Fibroblast of skin of left quadriceps (primary cell): ENCODE results near the gene SLX4IP.

Experiments
- DNase-seq, 2 experiments: peaks; one replicate each; pipeline ENCODE4 v3.0.0-alpha.2; 2013; ENCODE audit warnings: low read depth in 2 of 2

Gene SLX4IP

DNA sequence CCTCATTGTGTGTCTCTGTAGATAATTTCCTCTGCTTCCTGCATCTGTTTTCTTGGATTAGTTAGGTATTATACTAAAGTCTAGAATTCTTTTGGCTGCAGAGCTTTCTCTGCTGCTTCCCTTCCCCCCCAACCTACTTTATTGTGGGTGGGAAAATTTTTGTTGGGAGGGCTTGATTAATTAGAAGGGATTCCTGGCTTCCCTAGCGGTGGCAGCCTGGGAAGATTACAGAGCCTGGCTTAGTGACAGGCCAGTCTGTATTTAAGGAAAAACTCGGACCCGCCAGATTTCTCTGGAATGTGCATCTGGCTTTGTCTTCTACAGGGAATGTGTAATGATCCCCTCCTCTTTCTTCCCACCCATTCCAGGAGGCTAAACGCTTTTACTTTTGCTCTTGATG is 31.2 kb downstream of the SLX4IP start:
- DNase-seq = peak; percentile 22 to 30

DNA sequence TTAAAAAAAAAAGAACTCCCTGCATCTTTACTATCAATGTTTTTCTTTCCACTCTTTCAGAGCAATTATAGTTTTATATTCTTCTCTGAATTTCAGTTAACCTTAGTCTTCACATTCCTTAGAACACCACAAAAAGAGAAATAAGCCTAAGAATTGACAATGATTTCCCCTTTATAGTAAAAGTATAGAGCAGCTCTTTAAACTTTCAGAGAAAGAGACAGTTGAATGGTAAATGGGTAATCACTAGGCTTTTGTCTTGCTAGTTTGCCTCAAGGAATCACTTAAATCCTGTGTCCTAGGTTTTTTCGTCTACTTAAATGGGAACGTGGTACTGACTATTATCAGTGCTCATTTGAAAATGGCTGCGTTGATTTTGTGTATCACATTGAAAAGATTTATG is 31.8 kb downstream of the SLX4IP start:
- no peak for DNase-seq

DNA sequence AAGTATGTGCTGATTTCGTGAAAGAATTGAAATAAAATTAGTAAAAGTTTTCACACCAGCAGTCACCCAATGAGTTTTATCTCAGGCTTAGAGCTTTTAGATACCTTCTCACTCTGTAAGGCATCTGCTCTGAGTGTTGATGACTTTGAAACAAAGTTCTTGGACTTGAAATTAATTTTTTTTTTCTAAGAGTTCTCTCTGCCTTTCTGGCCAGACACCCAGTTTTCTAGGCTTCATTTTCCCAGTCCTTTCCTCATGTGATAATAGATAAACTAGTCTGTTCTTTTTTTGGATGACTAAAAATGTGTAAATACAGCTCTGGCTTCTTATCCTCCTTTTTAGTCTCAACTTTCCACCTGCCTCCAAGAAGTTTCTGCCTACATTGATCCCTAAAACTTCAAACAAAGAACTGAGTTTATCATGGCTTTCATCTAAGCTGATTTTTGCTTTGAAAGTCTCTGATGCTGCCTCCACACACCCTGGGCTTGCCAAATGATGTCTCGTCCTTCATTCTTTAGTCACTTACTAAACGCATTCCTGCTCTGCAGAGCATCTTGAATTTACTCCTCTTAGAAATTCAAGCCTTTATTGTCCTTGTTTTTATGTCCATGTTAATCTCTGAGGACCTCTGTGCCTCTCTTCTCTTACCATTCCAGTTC is 32.7 kb downstream of the SLX4IP start:
- no peak for DNase-seq

DNA sequence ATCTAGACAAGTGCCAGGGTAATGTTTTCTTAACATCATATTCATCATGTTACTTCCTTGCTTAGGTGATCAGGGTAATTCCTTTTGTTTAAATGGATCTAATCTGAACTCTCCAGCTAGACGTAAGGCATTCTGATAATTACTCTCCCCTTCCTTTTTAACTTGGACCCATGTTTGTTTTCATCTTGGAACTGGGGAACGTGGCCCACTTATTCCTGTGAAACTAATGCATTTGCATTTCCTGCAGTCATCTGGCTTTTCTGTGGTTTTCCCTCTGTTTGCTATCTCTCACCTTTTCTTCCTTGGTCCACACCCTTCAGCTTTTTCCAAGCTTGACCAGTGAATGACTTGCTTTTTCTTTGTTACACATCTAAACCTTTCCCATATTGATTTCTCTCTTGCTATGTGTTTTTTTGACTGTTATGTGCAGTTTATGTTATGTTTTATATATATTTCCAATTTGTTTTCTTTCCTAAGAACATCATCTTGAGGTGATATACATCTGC is 33.3 kb downstream of the SLX4IP start:
- no peak for DNase-seq

DNA sequence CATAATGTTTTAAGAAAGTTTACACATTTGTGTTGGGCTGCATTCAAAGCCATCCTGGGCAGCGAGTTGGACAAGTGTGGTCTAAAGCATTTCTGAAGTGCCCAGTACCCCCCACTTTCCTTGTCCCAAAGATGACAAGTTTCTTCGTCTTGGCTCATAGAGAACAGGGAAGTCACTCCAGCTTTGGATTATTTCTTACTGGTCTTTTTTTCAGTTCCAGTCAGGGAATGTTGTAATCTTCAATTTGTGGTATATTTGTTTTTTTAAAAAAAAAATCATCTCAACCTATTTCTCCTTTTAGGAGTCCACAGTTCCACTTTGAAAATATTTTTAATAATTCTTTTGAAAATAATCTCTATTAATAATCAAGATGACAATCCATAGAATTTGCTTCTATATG is 34.0 kb downstream of the SLX4IP start:
- DNase-seq = no peak

DNA sequence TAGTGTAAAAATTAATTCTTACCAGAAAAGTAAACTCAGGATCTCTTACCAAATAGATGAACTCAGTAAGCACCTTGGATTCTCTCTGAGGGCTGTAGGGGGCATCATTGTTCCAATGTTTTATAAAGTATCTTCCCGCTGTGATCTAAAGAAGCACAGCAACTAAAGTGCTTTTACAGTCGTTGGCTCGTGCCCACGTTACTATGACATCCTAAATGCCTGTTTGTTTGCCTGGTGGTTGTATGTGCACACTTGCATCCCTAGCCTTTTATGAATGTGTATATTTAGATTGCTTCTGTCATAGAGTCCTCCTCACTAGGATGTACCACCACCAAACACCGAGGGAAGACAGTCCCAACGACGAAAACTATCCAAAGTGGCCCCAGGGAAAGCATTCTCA is 34.5 kb downstream of the SLX4IP start:
- DNase-seq = peak; percentile 64 to 69

DNA sequence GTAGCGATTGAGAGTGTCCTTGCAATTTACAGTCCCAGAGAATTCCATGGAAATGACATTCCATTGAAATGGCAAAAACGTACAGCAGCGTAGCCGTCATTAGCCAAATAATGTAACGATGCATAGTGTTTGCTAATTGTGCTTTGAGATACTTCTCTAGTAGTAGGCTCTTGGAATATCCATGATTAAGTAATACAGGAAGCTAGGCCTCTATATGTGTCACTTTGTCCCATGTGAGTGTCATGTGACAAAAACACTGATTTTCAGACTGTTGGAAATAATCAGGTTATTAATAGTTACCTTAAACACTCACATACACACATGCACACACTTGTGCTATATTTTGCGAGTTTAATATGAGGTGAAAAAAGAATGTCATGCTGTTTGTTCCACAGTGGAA is 35.2 kb downstream of the SLX4IP start:
- no peak for DNase-seq

DNA sequence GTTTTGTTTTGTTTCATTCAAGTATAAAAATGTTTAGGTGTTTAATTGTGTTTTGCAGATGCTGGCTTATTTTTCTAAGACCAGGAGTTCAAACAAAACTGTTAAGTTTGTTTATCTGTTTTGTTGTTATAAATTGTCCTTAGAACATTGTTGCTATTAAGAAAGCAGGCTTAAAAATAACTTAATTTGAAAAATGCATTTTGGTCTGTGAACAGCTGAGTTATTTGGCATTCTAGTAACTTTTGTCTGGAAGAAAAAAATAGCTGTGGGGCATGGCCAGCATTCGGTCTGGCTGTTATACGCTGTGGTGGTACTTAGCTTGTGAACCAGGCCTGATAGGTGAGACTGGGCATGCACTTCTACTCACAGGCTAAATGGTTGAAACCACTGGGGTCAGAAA is 37.8 kb downstream of the SLX4IP start:
- no peak for DNase-seq

DNA sequence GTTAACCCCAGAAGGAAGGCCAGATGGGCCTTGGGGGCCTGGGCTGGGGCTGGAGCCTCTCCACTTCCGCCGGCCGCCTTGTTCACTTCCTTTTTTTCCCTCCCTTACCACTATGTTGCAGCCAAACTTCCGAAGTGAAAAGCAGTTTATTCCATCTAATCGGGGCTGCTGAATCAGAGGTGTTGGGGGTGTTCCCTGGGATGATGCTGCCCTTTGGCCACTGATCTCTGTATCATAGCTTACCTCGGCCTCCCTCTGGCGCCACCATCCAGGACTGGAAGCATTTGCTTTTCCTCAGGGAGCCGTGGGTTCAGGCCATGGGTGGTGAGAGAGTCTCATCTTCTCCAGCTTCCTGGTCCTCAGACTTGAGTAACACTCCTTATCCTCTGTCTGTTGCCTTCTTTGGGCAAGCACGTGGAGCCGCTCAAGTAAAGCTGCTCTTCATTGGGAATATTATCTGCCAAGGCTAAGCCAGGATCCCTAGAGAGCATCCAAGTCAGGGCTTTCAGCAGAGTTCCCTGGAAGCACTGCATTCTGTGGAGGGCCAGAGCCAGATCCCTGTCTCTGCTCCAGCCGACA is 39.6 kb downstream of the SLX4IP start:
- no peak for DNase-seq

DNA sequence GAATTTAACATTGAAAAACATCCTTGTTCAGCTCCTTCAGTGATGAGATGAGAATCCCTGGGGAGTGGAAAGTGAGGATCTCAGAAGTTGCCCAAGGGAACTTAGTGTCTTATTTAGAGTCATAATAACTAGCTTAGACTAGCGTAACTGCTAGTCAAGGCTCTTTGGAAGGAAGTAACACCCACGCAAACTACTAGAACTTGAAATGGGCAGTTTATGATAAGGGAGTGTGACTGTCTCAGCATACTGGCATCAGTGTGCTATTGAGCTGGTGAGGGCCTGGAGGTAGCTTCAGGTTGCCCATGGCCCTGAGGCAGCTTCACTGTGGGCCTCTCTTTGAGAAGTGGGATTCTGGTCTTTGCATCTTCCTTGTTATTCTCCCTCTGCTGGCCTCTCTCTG is 40.1 kb downstream of the SLX4IP start:
- DNase-seq = no peak

DNA sequence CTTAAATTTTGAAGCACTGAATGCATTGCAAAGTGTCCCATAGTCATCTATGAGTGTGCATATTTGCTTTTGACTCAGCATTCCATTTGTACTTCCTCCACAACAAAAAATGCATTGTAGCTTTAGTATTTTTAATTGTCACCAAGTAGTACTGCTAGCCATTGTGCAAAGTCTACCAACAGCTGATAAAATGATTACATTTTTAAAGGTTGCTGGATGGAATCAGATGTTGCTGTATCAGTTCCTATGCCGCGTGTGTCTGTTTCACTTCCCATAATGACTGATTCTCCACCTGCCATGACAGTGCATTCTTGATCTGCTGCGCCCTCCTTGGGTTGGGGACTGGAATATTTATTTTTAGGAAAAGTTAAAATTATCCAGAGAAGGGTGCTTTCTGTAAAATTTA is 41.2 kb downstream of the SLX4IP start:
- DNase-seq = no peak

DNA sequence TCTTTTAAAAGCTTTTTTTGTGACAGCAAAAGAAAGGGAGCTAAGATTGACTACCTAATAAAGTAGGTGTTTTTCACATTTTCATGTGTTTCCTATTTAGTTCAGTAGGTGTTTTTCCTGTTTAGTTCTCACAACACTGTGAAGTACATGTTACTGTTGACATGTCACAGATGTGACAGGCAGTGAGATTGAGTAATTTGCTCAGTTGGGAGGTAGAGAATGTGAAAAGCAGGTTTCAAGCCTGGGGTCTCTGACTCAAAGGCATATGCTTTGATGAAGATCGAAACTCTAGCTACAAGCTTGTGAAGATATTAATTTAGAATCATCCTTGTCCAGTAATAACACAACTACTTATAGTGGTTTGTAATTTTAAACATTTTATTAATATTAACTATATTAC is 43.1 kb downstream of the SLX4IP start:
- DNase-seq = no peak

DNA sequence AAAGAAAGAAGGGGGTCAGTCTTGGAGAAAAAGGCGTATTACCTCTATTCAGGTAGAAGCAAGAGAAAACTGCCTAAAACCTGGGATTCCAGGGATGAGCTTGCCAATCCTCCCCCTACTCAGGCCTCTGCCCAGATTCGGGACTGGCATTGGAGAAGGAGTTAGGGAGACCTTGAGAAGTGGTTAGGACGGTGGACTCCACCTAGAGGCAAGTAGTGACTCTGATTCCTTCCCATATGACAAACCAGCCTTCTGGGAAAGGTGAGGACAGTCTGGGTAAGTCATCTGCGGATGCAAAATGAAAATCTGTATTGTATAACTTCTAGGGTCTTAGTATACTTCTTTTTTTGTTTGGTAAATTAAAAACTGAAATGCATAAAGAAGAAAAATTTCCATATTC is 43.8 kb downstream of the SLX4IP start:
- no peak for DNase-seq

DNA sequence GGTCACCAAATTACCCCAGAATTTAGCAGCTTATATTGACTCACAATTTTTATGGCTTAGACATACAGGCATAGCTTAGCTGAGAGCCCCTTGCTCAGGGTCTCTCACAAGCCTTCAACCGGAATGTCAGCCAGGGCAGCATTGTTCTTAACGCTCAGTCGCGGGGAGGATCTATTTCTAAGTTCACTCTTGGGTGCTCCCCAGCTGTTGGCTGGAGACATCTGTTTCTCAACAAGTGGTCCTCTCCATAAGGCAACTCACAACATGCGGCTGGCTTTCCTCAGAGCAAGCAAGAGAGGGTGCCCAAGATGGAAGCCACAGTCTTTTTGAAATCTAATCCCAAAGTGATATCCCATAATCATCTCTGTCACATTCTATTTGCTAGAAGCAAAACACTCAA is 46.6 kb downstream of the SLX4IP start:
- DNase-seq = no peak

DNA sequence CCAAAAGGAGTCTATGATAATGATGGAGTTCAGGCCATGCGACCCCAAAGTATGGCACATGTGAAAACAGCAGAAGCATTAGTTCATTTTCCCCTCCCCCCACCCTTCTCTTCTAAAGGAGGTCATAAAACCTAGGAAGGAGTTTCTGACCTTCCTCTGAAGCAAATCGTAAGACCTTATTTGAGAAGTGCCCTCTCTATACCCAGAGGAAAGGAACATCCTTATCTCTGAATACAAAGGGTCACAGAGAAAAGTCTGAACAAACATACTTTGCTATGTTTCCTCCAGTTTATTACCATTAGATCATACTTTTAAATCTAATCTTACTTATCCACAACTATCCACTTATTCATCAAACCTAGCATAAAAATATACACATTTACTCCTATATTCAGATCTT is 48.6 kb downstream of the SLX4IP start:
- no peak for DNase-seq

DNA sequence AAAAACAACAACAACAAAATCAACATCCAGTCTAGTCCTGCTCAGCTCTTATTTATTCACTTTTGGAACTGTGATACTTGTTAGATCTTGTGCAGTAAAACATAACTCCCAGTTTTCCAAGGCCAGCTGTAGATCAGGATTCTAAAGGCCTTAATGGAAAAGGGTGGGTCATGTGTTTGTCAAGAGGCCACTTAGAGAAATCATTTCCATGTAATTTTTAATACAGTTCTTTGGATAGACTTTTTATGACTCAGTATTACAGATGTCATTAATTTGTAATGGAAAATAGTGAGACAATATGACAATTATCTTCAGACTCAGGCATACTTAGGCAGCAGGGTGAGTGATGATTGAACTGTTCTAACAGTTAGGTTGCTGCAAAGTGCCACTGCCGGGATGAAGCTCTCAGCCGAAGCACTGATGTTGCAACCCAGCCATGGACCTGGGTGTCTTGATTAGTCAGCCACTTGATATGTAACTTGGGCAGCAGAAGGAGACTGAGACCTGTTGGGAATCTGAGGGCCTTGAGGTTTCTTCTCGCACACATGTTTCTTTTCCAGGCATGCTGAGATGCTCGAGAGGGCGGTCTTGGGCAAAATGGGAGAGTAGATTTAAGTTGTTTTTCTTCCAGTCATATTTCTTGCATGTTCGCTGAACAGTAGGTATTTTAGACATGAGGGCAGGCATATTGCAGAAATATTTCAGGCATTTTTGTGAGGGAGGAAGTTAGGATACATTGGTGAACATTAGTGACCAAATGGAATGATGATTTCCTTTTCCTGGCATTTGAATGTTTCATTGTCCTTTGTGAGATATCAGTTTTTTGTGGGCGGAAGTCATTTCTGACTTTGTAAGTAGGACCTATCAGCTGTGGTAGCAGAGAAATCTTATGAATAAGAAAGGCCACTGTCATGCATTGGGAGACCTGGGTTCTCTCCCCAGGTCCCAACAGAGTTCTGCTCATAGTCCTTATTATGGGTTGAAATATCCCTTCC is 52.3 kb downstream of the SLX4IP start:
- no peak for DNase-seq

DNA sequence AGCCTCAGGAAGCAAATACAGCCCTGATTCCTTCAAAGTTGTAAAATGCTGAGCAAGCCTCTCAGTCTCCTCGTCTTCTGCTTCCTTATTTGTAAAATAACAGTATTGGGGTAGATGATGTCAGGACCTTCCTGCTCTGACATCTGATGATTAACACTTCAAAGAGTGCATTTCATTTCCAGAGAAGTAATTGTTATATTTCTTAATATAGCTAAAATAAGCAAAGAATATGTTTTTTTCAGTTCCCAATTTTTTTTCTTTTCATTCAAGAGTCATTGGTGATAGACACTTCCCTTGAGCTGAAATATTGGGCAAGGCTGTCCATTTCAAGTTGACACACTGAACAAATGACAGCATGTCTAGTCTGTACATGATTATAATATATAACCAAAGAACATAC is 53.4 kb downstream of the SLX4IP start:
- DNase-seq = no peak

DNA sequence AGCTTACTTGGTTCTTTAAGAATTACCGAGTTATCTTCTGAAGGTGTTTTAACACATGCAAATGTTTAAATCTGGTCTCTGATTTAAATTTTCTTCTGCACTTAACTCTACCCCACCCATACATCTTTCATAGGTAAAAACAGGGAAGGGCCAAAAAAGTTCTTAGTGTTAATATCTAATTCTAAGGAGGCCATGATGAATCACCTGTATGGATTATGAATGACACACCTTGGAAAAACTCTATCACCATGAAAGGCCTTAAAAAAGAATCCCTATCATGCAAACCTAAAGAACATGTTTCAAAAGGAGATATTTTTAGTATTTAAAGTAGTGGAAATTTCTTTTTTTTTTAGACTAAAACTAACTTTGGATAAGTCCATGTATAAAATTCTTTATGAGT is 54.7 kb downstream of the SLX4IP start:
- no peak for DNase-seq

DNA sequence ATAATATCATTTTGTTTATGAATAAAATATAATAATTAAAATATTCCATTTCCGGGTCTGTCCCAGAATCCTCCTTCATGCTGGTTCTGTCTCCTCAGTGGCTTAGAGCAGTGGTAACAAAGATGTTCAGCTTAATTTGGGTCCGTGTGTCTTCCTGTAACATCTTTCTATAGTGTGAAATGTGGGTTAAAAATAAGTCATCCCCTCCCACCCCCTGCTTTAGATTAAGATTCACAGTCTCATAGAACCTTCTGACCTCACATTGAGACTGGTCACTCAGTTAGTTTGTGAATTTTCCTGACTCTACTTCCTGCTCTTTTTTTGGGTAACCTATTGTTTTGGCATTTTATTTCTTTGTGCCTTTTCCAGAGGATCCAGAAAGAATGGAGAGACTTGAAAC is 55.2 kb downstream of the SLX4IP start:
- no peak for DNase-seq

DNA sequence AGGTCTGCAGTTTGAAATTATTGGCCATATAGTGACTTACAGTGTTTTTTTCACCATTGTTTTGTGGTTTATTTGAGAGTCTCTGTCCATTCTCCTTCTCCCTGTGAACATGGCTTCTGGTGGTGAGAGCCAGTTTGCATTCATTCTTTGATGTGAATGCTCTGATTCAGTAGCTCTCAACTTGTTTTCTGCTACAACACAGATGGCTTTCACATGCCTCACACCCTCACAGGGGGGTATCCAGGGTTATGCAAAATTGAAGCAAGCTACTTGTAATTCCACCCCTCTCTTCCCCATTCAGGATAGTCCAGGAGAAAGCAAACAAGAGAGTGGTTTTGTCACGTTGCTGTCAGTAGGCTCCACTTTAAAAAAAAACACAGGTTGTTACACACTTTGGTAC is 55.6 kb downstream of the SLX4IP start:
- DNase-seq = no peak

DNA sequence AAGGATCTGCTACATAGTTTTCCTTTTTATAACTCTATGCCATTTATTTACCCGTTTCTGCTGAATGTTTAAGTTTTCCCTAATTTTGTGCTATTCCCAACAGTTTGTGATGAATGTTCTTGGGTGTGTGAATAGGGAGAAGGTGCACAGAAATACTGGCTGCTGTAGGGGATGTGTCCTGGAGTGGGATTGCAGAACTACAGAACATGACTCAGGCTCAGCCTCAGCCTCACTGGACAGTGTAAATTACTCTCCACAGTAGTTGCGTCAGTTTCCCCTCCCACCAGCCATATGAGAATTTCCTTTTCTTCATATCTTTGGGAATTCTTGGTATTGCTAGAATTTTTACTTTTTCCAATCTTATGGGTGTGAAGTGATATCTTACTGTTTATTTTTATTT is 57.0 kb downstream of the SLX4IP start:
- DNase-seq = no peak

DNA sequence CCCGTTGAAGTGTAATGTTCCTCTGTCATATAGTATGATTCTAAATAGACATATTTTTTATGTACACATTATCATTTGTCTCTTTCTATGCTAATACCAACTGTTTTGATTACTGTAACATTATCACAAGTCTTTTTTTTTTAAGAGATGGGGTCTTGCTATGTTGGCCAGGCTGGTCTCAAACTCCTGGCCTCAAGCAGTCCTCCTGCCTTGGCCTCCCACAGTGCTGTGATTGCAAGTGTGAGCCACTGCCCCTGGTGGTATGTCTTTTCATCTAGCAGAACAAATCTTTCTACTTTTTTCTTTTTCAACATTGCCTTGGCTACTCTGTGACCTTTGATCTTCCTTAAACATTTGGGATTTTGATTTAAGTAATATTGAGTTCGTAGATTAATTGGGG is 57.7 kb downstream of the SLX4IP start:
- DNase-seq = no peak

DNA sequence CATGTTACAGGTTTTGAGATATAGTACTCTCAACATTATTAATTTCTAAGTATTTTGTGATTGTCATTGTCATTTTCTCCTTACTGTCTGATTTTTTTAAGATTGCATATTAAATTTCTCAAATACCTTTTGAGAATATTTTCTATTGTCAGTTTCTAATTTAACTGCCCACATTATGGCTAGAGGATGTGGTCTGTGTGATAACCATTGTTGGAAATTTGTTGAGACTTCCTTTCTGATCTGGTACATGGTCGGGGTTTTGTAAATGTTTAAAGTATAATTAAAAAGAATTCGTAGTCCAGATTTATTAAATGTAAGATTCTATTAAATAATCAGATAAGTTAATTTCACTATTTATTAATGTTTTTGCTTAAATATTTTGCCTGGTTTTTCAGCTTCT is 60.1 kb downstream of the SLX4IP start:
- DNase-seq = no peak
